ENCODE data around the gene CORIN.

DNA sequence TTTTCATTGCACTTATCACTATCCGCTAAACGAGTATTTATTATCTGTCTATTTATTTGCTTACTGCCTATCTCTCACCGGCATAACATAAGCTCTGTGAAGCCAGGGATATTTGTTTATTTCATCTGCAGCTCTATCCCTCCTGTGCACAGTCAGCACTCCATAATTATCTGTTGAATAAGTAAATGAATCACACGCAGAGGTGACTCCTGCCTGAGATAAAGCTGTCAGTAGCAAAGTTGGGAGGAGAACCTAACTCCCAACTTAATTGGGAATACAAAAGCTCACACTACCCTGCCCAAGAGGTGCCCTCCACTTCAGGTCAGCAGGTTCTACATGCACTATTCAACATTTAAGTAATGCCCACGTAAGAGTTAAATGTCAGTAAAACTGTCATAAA is 85.7 kb downstream of the CORIN start:
- TF ChIP-seq, protein P1, sequence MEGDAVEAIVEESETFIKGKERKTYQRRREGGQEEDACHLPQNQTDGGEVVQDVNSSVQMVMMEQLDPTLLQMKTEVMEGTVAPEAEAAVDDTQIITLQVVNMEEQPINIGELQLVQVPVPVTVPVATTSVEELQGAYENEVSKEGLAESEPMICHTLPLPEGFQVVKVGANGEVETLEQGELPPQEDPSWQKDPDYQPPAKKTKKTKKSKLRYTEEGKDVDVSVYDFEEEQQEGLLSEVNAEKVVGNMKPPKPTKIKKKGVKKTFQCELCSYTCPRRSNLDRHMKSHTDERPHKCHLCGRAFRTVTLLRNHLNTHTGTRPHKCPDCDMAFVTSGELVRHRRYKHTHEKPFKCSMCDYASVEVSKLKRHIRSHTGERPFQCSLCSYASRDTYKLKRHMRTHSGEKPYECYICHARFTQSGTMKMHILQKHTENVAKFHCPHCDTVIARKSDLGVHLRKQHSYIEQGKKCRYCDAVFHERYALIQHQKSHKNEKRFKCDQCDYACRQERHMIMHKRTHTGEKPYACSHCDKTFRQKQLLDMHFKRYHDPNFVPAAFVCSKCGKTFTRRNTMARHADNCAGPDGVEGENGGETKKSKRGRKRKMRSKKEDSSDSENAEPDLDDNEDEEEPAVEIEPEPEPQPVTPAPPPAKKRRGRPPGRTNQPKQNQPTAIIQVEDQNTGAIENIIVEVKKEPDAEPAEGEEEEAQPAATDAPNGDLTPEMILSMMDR (IDR thresholded peaks at IDR 0.05 in 2 of 3, conservative IDR thresholded peaks at IDR 0.05 in 1 of 3; ENCODE audit: control insufficient read depth in 2 of 3, extremely low read depth in 1 of 3, insufficient read depth in 1 of 3, low read depth in 3 of 3, low read length in 3 of 3), result no peak
- TF ChIP-seq FOS (IDR thresholded peaks at IDR 0.05; ENCODE audit: borderline replicate concordance, extremely low read depth, insufficient read length), result no peak

Measured in GM12878 (cell line).